ENCODE results near the gene CRY2. TPM values are rescaled to one million over a fixed set of nuclear protein-coding genes. Genes with fewer than 3 reads are reported as not detected.

The CRY2 gene
- total and polyA plus RNA-seq, 4 donors = 16.7 to 72.9 (median 33.0) TPM

GRCh38 chr11:45852712-45853101 lies 5.4 kb downstream of the CRY2 start:
- peak overlapping the region in 1 of 2 donors; percentile 35 for H3K27ac ChIP-seq (ENCODE audit: low read depth in 1 of 2, low read length in 2 of 2)
- no peak overlapping the region for H3K4me3 ChIP-seq (ENCODE audit: low read depth in 1 of 3, low read length in 3 of 3)
- TF ChIP-seq ATF3 (IDR thresholded peaks at IDR 0.05) (no peak), REST (IDR thresholded peaks at IDR 0.05) (no peak), HNF4A (conservative IDR thresholded peaks at IDR 0.05) (no peak), EGR1 (IDR thresholded peaks at IDR 0.05; ENCODE audit: low read depth in 2 of 2) (no peak), RAD21 (IDR thresholded peaks at IDR 0.05) (peak; percentile 26 to 66), JUND (IDR thresholded peaks at IDR 0.05) (no peak), RXRA (IDR thresholded peaks at IDR 0.05) (no peak), SP1 (IDR thresholded peaks at IDR 0.05) (no peak), CTCF (IDR thresholded peaks at IDR 0.05; ENCODE audit: low read depth, low read length, missing input control) (peak; percentile 18), MAX (IDR thresholded peaks at IDR 0.05) (no peak), ZBTB33 (IDR thresholded peaks at IDR 0.05) (no peak), YY1 (IDR thresholded peaks at IDR 0.05) (no peak)
- H3K36me3 ChIP-seq (ENCODE audit: control insufficient read depth in 4 of 4, insufficient read depth in 3 of 4, low read depth in 1 of 4, low read length in 3 of 4) = peaks cover 2 to 24% (median 17%) of the 10 kb centered on the region in 4 donors
- peaks cover 19 to 92% (median 85%) of the 10 kb centered on the region in 4 donors for H3K4me1 ChIP-seq (ENCODE audit: control insufficient read depth in 4 of 4, insufficient read depth in 4 of 4, low read length in 3 of 4)
- no peaks in the 10 kb centered on the region for H3K27me3 ChIP-seq (ENCODE audit: control insufficient read depth in 4 of 4, insufficient read depth in 4 of 4, low read length in 3 of 4)
- 23% methylated on average over 1 of the region's 1 CpG for WGBS
- no peak overlapping the region for H3K9ac ChIP-seq (ENCODE audit: low read depth in 1 of 2, low read length in 2 of 2)
- no peaks in the 10 kb centered on the region for H3K9me3 ChIP-seq (ENCODE audit: control insufficient read depth in 4 of 4, low read length in 3 of 4)
- DNase-seq (ENCODE audit: low spot score) = no peak

GRCh38 chr11:45853332-45854219 lies 6.3 kb downstream of the CRY2 start:
- no peak for DNase-seq (ENCODE audit: low spot score)
- Histone ChIP-seq H3K27me3 (ENCODE audit: control insufficient read depth in 4 of 4, insufficient read depth in 4 of 4, low read length in 3 of 4) (no peaks in the 10 kb centered on the region), H3K4me3 (ENCODE audit: low read depth in 1 of 3, low read length in 3 of 3) (no peak overlapping the region), H3K27ac (ENCODE audit: low read depth in 1 of 2, low read length in 2 of 2) (peak overlapping the region in 1 of 2 donors; percentile 4), H3K9ac (ENCODE audit: low read depth in 1 of 2, low read length in 2 of 2) (no peak overlapping the region), H3K9me3 (ENCODE audit: control insufficient read depth in 4 of 4, low read length in 3 of 4) (no peaks in the 10 kb centered on the region), H3K4me1 (ENCODE audit: control insufficient read depth in 4 of 4, insufficient read depth in 4 of 4, low read length in 3 of 4) (peaks cover 27 to 95% (median 91%) of the 10 kb centered on the region in 4 donors), H3K36me3 (ENCODE audit: control insufficient read depth in 4 of 4, insufficient read depth in 3 of 4, low read depth in 1 of 4, low read length in 3 of 4) (peaks cover 2 to 31% (median 20%) of the 10 kb centered on the region in 4 donors)
- WGBS = 56% methylated on average over 7 of the region's 7 CpGs
- TF ChIP-seq GABPA (IDR thresholded peaks at IDR 0.05 in 1 of 2, conservative IDR thresholded peaks at IDR 0.05 in 1 of 2) (no peak), YY1 (IDR thresholded peaks at IDR 0.05) (peak; percentile 26), HNF4A (conservative IDR thresholded peaks at IDR 0.05) (peak in 1 of 2 donors; percentile 61), RXRA (IDR thresholded peaks at IDR 0.05) (peak in 1 of 2 donors; percentile 63), REST (IDR thresholded peaks at IDR 0.05) (peak; percentile 26), FOXA2 (IDR thresholded peaks at IDR 0.05) (peak; percentile 4), MAX (IDR thresholded peaks at IDR 0.05) (peak; percentile 20), TAF1 (conservative IDR thresholded peaks at IDR 0.05) (no peak)

Measured in liver (tissue), 9 donors.